ENCODE results near the gene FOXN3. TPM values are rescaled to one million over a fixed set of nuclear protein-coding genes. Genes with fewer than 3 reads are reported as not detected.

FOXN3 gene
- polyA plus RNA-seq, 2 of the 4 experiments (the other 2 are of a cell fraction): 6.0 to 6.4 TPM

- FAIRE-seq: no peak
- Histone ChIP-seq H3K4me1 (no peaks in the 10 kb centered on the region), H3K4me3 (no peak overlapping the region), H3K9me3 (no peaks in the 10 kb centered on the region), H3K4me2 (no peak overlapping the region), H3K27ac (no peak overlapping the region)
- POLR2A ChIA-PET: no interaction called here
- ATAC-seq: peak in 1 of 2 experiments; percentile 49; a peak in 2 of 6 replicates
- DNase-seq (ENCODE audit: low read depth in 1 of 2, low spot score in 1 of 2): peak in 1 of 2 experiments; percentile 5
- TF ChIP-seq CHD2 (IDR thresholded peaks at IDR 0.05; ENCODE audit: low read length, partially characterized antibody) (no peak), MAX (IDR thresholded peaks at IDR 0.05) (no peak), PHF8 (IDR thresholded peaks at IDR 0.05; ENCODE audit: borderline replicate concordance, low read depth) (no peak), MAZ (IDR thresholded peaks at IDR 0.05; ENCODE audit: borderline replicate concordance, low read depth, low read length) (no peak), CEBPB (IDR thresholded peaks at IDR 0.05) (no peak), CHD4 (IDR thresholded peaks at IDR 0.05; ENCODE audit: borderline replicate concordance) (no peak), BCL3 (IDR thresholded peaks at IDR 0.05) (no peak), KDM5A (IDR thresholded peaks at IDR 0.05) (no peak), RARB (CRISPR knock-in tag; IDR thresholded peaks at IDR 0.05) (no peak), ZSCAN20 (CRISPR knock-in tag; IDR thresholded peaks at IDR 0.05) (no peak), HOXA7 (CRISPR knock-in tag; IDR thresholded peaks at IDR 0.05) (no peak), USF2 (IDR thresholded peaks at IDR 0.05) (no peak), TFCP2L1 (CRISPR knock-in tag; IDR thresholded peaks at IDR 0.05) (no peak), ZC3H11A (IDR thresholded peaks at IDR 0.05) (no peak), JUN (IDR thresholded peaks at IDR 0.05) (no peak)
- WGBS (ENCODE audit: missing lambda C conversion rate): 62% methylated on average over 5 of the region's 5 CpGs
- CTCF ChIA-PET: interaction anchor here (0.8 kb wide), 1 partner anchor 176 kb away, joined by 3 read pairs; no protein-coding TSS in a partner anchor
Measured at GRCh38 chr14:89221109-89221810, 195.8 kb downstream of the FOXN3 start.

- FAIRE-seq (no peak), DNase-seq (ENCODE audit: low read depth in 1 of 2, low spot score in 1 of 2) (no peak), ATAC-seq (no peak)
- CTCF ChIA-PET: interaction anchor here (1.4 kb wide), 1 partner anchor 42 kb away, joined by 5 read pairs; no protein-coding TSS in a partner anchor
- no peak overlapping the region for H3K27ac ChIP-seq
- 50% methylated on average over 6 of the region's 6 CpGs for WGBS (ENCODE audit: missing lambda C conversion rate)
- no peaks in the 10 kb centered on the region for H3K9me3 ChIP-seq
- H3K4me3 ChIP-seq: no peak overlapping the region
- POLR2A ChIA-PET: no interaction called here
- no peak for TF ChIP-seq HOXA7 (CRISPR knock-in tag; IDR thresholded peaks at IDR 0.05)
- TF ChIP-seq NFE2L2 (conservative IDR thresholded peaks at IDR 0.05; ENCODE audit: low read length): no peak
- no peak for TF ChIP-seq E2F6 (IDR thresholded peaks at IDR 0.05; ENCODE audit: borderline replicate concordance, low read depth)
- TF ChIP-seq ZFP36 (IDR thresholded peaks at IDR 0.05; ENCODE audit: borderline replicate concordance, partially characterized antibody): no peak
- no peak for TF ChIP-seq EHMT2 (IDR thresholded peaks at IDR 0.05; ENCODE audit: low read depth)
- peaks cover 10% of the 10 kb centered on the region; the same call in 2 of the 3 replicates for H3K4me1 ChIP-seq
- no peak overlapping the region for H3K4me2 ChIP-seq
Measured at GRCh38 chr14:89219051-89219450, 198.0 kb downstream of the FOXN3 start.

GRCh38 chr14:89217891-89218290, 199.1 kb downstream of the FOXN3 start:
- no peak for FAIRE-seq
- H3K4me3 ChIP-seq: no peak overlapping the region

More at GRCh38 chr14:89217891-89218290, 199.1 kb downstream of the FOXN3 start:
- DNase-seq (ENCODE audit: low read depth in 1 of 2, low spot score in 1 of 2) (no peak), ATAC-seq (no peak)
- ChIA-PET POLR2A (no interaction called here), CTCF (interaction anchor here (1.5 kb wide), 1 partner anchor 31 kb away, joined by 5 read pairs; no protein-coding TSS in a partner anchor)
- Histone ChIP-seq H3K4me1 (peaks cover 16% of the 10 kb centered on the region; the same call in 2 of the 3 replicates), H3K27ac (no peak overlapping the region), H3K9me3 (no peaks in the 10 kb centered on the region), H3K4me2 (no peak overlapping the region)
- no peak for TF ChIP-seq HOXA7 (CRISPR knock-in tag; IDR thresholded peaks at IDR 0.05)
- no peak for TF ChIP-seq HOXB5 (CRISPR knock-in tag; IDR thresholded peaks at IDR 0.05)
- no peak for TF ChIP-seq TP53 (CRISPR knock-in tag; IDR thresholded peaks at IDR 0.05)
- no peak for TF ChIP-seq RAD21 (conservative IDR thresholded peaks at IDR 0.05 in 1 of 2, IDR thresholded peaks at IDR 0.05 in 1 of 2)
- 66% methylated on average over 4 of the region's 4 CpGs for WGBS (ENCODE audit: missing lambda C conversion rate)
